Measurements from ENCODE around the gene VAC14. TPM values are rescaled to one million over a fixed set of nuclear protein-coding genes. Genes with fewer than 3 reads are reported as not detected.

The VAC14 gene
- polyA plus RNA-seq, 2 of the 4 experiments (the other 2 are of a cell fraction): 25.3 to 27.0 TPM

DNA sequence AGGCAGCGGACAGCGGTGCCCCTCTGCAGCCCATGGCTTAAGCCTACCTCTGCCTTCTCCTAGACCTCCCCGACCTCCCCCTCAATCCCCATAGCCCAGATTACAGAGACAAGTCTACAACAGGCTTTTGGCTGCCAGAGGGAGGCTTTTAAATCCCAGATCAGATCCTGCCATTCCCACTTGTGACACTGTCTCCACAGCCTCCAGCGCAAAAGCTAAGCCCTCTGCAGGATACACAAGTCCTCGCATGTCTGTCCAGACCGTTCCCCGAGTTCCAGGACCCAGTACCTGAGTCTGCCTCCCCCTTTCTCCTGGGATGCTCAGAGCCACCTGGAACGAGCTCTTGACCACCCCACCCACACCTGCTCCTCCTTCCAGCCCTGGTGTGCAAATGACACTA, 31.2 kb downstream of the VAC14 start:
- 91% methylated on average over 8 of the region's 8 CpGs for WGBS (ENCODE audit: missing lambda C conversion rate)
- Histone ChIP-seq H3K4me3 (no peak overlapping the region), H3K4me1 (peaks cover 27% of the 10 kb centered on the region), H3K9me3 (no peaks in the 10 kb centered on the region), H3K4me2 (no peak overlapping the region), H3K27ac (peak overlapping the region in 1 of 2 experiments; percentile 68; a peak in 3 of 6 replicates)
- FAIRE-seq (no peak), ATAC-seq (no peak), DNase-seq (ENCODE audit: low read depth in 1 of 2, low spot score in 1 of 2) (no peak)
- ChIA-PET POLR2A (no interaction called here), CTCF (interaction anchor here (1.0 to 17.5 kb wide), 21 partner anchors 11 to 589 kb away, joined by 3 to 463 read pairs (median 26); partner anchors contain the start of genes CALB2 and MTSS2)
- TF ChIP-seq, protein P1, sequence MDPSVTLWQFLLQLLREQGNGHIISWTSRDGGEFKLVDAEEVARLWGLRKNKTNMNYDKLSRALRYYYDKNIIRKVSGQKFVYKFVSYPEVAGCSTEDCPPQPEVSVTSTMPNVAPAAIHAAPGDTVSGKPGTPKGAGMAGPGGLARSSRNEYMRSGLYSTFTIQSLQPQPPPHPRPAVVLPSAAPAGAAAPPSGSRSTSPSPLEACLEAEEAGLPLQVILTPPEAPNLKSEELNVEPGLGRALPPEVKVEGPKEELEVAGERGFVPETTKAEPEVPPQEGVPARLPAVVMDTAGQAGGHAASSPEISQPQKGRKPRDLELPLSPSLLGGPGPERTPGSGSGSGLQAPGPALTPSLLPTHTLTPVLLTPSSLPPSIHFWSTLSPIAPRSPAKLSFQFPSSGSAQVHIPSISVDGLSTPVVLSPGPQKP (IDR thresholded peaks at IDR 0.05; ENCODE audit: low read depth, low read length): no peak
- TF ChIP-seq, protein P2, sequence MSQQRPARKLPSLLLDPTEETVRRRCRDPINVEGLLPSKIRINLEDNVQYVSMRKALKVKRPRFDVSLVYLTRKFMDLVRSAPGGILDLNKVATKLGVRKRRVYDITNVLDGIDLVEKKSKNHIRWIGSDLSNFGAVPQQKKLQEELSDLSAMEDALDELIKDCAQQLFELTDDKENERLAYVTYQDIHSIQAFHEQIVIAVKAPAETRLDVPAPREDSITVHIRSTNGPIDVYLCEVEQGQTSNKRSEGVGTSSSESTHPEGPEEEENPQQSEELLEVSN (IDR thresholded peaks at IDR 0.05; ENCODE audit: borderline replicate concordance, low read depth): no peak
- TF ChIP-seq, protein P3, sequence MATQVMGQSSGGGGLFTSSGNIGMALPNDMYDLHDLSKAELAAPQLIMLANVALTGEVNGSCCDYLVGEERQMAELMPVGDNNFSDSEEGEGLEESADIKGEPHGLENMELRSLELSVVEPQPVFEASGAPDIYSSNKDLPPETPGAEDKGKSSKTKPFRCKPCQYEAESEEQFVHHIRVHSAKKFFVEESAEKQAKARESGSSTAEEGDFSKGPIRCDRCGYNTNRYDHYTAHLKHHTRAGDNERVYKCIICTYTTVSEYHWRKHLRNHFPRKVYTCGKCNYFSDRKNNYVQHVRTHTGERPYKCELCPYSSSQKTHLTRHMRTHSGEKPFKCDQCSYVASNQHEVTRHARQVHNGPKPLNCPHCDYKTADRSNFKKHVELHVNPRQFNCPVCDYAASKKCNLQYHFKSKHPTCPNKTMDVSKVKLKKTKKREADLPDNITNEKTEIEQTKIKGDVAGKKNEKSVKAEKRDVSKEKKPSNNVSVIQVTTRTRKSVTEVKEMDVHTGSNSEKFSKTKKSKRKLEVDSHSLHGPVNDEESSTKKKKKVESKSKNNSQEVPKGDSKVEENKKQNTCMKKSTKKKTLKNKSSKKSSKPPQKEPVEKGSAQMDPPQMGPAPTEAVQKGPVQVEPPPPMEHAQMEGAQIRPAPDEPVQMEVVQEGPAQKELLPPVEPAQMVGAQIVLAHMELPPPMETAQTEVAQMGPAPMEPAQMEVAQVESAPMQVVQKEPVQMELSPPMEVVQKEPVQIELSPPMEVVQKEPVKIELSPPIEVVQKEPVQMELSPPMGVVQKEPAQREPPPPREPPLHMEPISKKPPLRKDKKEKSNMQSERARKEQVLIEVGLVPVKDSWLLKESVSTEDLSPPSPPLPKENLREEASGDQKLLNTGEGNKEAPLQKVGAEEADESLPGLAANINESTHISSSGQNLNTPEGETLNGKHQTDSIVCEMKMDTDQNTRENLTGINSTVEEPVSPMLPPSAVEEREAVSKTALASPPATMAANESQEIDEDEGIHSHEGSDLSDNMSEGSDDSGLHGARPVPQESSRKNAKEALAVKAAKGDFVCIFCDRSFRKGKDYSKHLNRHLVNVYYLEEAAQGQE (IDR thresholded peaks at IDR 0.05): no peak
- no peak for TF ChIP-seq HOXB13 (CRISPR knock-in tag; IDR thresholded peaks at IDR 0.05; ENCODE audit: low read depth)
- no peak for TF ChIP-seq RNF2 (IDR thresholded peaks at IDR 0.05; ENCODE audit: borderline replicate concordance, low read depth)
- no peak for TF ChIP-seq ZC3H11A (IDR thresholded peaks at IDR 0.05)
- no peak for TF ChIP-seq ESRRA (IDR thresholded peaks at IDR 0.05; ENCODE audit: borderline replicate concordance, low read length)
- no peak for TF ChIP-seq HOXB5 (CRISPR knock-in tag; IDR thresholded peaks at IDR 0.05)
- TF ChIP-seq, protein P4, sequence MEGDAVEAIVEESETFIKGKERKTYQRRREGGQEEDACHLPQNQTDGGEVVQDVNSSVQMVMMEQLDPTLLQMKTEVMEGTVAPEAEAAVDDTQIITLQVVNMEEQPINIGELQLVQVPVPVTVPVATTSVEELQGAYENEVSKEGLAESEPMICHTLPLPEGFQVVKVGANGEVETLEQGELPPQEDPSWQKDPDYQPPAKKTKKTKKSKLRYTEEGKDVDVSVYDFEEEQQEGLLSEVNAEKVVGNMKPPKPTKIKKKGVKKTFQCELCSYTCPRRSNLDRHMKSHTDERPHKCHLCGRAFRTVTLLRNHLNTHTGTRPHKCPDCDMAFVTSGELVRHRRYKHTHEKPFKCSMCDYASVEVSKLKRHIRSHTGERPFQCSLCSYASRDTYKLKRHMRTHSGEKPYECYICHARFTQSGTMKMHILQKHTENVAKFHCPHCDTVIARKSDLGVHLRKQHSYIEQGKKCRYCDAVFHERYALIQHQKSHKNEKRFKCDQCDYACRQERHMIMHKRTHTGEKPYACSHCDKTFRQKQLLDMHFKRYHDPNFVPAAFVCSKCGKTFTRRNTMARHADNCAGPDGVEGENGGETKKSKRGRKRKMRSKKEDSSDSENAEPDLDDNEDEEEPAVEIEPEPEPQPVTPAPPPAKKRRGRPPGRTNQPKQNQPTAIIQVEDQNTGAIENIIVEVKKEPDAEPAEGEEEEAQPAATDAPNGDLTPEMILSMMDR (IDR thresholded peaks at IDR 0.05): no peak
- TF ChIP-seq, protein P5, sequence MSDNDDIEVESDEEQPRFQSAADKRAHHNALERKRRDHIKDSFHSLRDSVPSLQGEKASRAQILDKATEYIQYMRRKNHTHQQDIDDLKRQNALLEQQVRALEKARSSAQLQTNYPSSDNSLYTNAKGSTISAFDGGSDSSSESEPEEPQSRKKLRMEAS (IDR thresholded peaks at IDR 0.05): no peak
- TF ChIP-seq HOXA7 (CRISPR knock-in tag; IDR thresholded peaks at IDR 0.05): no peak
- TF ChIP-seq ZNF302 (CRISPR knock-in tag; IDR thresholded peaks at IDR 0.05): no peak
- no peak for TF ChIP-seq RFX5 (IDR thresholded peaks at IDR 0.05)
- no peak for TF ChIP-seq JUNB (IDR thresholded peaks at IDR 0.05)
- no peak for TF ChIP-seq FOSL2 (IDR thresholded peaks at IDR 0.05)
- TF ChIP-seq FOSL2 (CRISPR knock-in tag; IDR thresholded peaks at IDR 0.05): no peak
- no peak for TF ChIP-seq NPAS2 (CRISPR knock-in tag; IDR thresholded peaks at IDR 0.05; ENCODE audit: borderline replicate concordance)
- TF ChIP-seq TP53 (CRISPR knock-in tag; IDR thresholded peaks at IDR 0.05): no peak
- no peak for TF ChIP-seq EHMT2 (IDR thresholded peaks at IDR 0.05; ENCODE audit: low read depth)
- TF ChIP-seq FOXS1 (CRISPR knock-in tag; IDR thresholded peaks at IDR 0.05): no peak
- TF ChIP-seq, protein P6, sequence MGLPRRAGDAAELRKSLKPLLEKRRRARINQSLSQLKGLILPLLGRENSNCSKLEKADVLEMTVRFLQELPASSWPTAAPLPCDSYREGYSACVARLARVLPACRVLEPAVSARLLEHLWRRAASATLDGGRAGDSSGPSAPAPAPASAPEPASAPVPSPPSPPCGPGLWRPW (IDR thresholded peaks at IDR 0.05): no peak

Data from A549 (cell line).